ENCODE measurements around the gene ZBTB25. TPM values are rescaled to one million over a fixed set of nuclear protein-coding genes. Genes with fewer than 3 reads are reported as not detected.

ZBTB25 gene
- total and polyA plus RNA-seq, 10 of the 15 experiments (the other 5 are each of a cell fraction or from before 2014, with no cell fraction given), result 4.1 to 33.9 (median 9.7) TPM

- no peak for TF ChIP-seq ZZZ3 (IDR thresholded peaks at IDR 0.05; ENCODE audit: control insufficient read depth, insufficient read length, low read depth)
- TF ChIP-seq MTA3 (IDR thresholded peaks at IDR 0.05; ENCODE audit: borderline replicate concordance, low read length), result no peak
- TF ChIP-seq, protein P1, sequence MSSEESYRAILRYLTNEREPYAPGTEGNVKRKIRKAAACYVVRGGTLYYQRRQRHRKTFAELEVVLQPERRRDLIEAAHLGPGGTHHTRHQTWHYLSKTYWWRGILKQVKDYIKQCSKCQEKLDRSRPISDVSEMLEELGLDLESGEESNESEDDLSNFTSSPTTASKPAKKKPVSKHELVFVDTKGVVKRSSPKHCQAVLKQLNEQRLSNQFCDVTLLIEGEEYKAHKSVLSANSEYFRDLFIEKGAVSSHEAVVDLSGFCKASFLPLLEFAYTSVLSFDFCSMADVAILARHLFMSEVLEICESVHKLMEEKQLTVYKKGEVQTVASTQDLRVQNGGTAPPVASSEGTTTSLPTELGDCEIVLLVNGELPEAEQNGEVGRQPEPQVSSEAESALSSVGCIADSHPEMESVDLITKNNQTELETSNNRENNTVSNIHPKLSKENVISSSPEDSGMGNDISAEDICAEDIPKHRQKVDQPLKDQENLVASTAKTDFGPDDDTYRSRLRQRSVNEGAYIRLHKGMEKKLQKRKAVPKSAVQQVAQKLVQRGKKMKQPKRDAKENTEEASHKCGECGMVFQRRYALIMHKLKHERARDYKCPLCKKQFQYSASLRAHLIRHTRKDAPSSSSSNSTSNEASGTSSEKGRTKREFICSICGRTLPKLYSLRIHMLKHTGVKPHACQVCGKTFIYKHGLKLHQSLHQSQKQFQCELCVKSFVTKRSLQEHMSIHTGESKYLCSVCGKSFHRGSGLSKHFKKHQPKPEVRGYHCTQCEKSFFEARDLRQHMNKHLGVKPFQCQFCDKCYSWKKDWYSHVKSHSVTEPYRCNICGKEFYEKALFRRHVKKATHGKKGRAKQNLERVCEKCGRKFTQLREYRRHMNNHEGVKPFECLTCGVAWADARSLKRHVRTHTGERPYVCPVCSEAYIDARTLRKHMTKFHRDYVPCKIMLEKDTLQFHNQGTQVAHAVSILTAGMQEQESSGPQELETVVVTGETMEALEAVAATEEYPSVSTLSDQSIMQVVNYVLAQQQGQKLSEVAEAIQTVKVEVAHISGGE (CRISPR knock-in tag; IDR thresholded peaks at IDR 0.05), result no peak
Observed at GRCh38 chr14:64465831-64466554, 37.6 kb downstream of the ZBTB25 start (continued).

GRCh38 chr14:64465191-64465822 is 38.3 kb downstream of the ZBTB25 start, which contains the start of gene AKAP5:
AKAP5 (plus strand) TSS chr14:64465499; CDS start chr14:64468395, 2,896 bp downstream.
- peak within 1 kb of the TSS; percentile 73 for H2AFZ ChIP-seq (ENCODE audit: control insufficient read depth, low read depth, low read length)
- BruUV-seq (replicated peaks), result no TSS peak
- peaks cover 33% of the 10 kb centered on the region for H3K4me1 ChIP-seq (ENCODE audit: control insufficient read depth, insufficient read depth, low read length)
- ATAC-seq (peak; percentile 89), FAIRE-seq (no peak), DNase-seq (ENCODE audit: low read depth, low spot score) (no peak)
- WGBS (ENCODE audit: insufficient coverage, insufficient replicate concordance, low lambda C conversion rate, missing lambda C conversion rate), result 1% methylated on average over 31 of the region's 74 CpGs
- peak within 1 kb of the TSS; percentile 45; the same call in 1 of the 2 replicates for H3K9ac ChIP-seq (ENCODE audit: control insufficient read depth, insufficient read depth, low read length)
- no peaks in the 10 kb centered on the region for H3K9me3 ChIP-seq (replicated peaks; ENCODE audit: control insufficient read depth, insufficient read depth, low read length)
- H3K79me2 ChIP-seq (ENCODE audit: control insufficient read depth, insufficient read depth, low read length), result no peaks in the 10 kb centered on the region
- in situ Hi-C loops (cut with MboI) (no loop called here), intact Hi-C loops (cut with micrococcal nuclease; ENCODE audit: unreplicated experiment) (no loop called here)
- H3K36me3 ChIP-seq (ENCODE audit: control insufficient read depth in 2 of 2, insufficient read depth in 2 of 2, low read length in 1 of 2), result peaks cover 0 to 4% of the 10 kb centered on the region in 2 experiments; a peak in 1 of 4 replicates
- ChIA-PET RAD21 (ENCODE audit: unreplicated experiment) (interaction anchor here (1.0 to 2.3 kb wide), 7 partner anchors 17 to 121 kb away, joined by 3 to 12 read pairs (median 6); partner anchors contain the start of gene MTHFD1), CTCF (interaction anchor here (0.9 to 6.4 kb wide), 13 partner anchors 13 to 121 kb away, joined by 3 to 60 read pairs (median 14); no protein-coding TSS in a partner anchor), POLR2A (interaction anchor here (0.5 to 2.4 kb wide), 11 partner anchors 8 to 128 kb away, joined by 3 to 16 read pairs (median 3); no protein-coding TSS in a partner anchor), SMC1A (ENCODE audit: uncharacterized antibody, unreplicated experiment) (interaction anchor here (0.6 to 6.2 kb wide), 23 partner anchors 8 to 167 kb away, joined by 3 to 95 read pairs (median 4); partner anchors contain the start of gene ZBTB25)
- H3K4me3 ChIP-seq, result peak within 1 kb of the TSS; percentile 79
- peak within 1 kb of the TSS; percentile 94 for H3K4me2 ChIP-seq (ENCODE audit: control insufficient read depth, insufficient read depth)
- H3K27ac ChIP-seq (ENCODE audit: control insufficient read depth, insufficient read depth), result peak within 1 kb of the TSS; percentile 29; the same call in 1 of the 2 replicates
- no peaks in the 10 kb centered on the region for H3K27me3 ChIP-seq (replicated peaks in 1 of 2; ENCODE audit: control insufficient read depth in 2 of 2, insufficient read depth in 2 of 2, low read length in 1 of 2)
- no peaks in the 10 kb centered on the region for H4K20me1 ChIP-seq (ENCODE audit: control insufficient read depth, insufficient read depth)
- TF ChIP-seq NR2F1 (conservative IDR thresholded peaks at IDR 0.05), result peak; percentile 47; the same call in 1 of the 2 replicates
- TF ChIP-seq IKZF1 (conservative IDR thresholded peaks at IDR 0.05), result 0 out of 2 replicates have a peak, but pooled peaks have one; percentile 23
- peak in 1 of 2 experiments; percentile 59; a peak in 2 of 4 replicates for TF ChIP-seq BHLHE40 (IDR thresholded peaks at IDR 0.05; ENCODE audit: borderline replicate concordance in 1 of 2, low read depth in 2 of 2, low read length in 1 of 2)
- peak; percentile 83; the same call in 1 of the 2 replicates for TF ChIP-seq NFYB (IDR thresholded peaks at IDR 0.05; ENCODE audit: insufficient read depth, low read depth, low read length)
- 0 out of 2 replicates have a peak, but pooled peaks have one; percentile 48 for TF ChIP-seq BACH1 (IDR thresholded peaks at IDR 0.05; ENCODE audit: borderline replicate concordance)
- TF ChIP-seq CHD2 (IDR thresholded peaks at IDR 0.05; ENCODE audit: borderline replicate concordance, low read depth, low read length), result no peak
- TF ChIP-seq SMARCA5 (IDR thresholded peaks at IDR 0.05), result 0 out of 2 replicates have a peak, but pooled peaks have one; percentile 29
- TF ChIP-seq PBX3 (IDR thresholded peaks at IDR 0.05; ENCODE audit: insufficient replicate concordance, low read depth, low read length), result peak; percentile 91
- no peak for TF ChIP-seq EP300 (IDR thresholded peaks at IDR 0.05; ENCODE audit: borderline replicate concordance in 1 of 2, control insufficient read depth in 1 of 2, low read depth in 2 of 2, low read length in 2 of 2)
- TF ChIP-seq EGR1 (IDR thresholded peaks at IDR 0.05; ENCODE audit: borderline replicate concordance in 1 of 2, low read depth in 2 of 2, low read length in 2 of 2), result peak in 1 of 2 experiments; percentile 34; a peak in 1 of 3 replicates
- peak; percentile 92 for TF ChIP-seq DPF2 (IDR thresholded peaks at IDR 0.05)

Data from GM12878 (cell line).